Tibial artery (tissue), 4 donors: Measurements from ENCODE around the gene ITGB1BP1.

Experiments
- DNase-seq, 2 donors: peaks; one replicate each; pipeline ENCODE4 v3.0.0-alpha.2; 2019
- H3K27ac ChIP-seq, 2 donors: fragments of 200-600 bp; sonication (generic) in 1 of 2; 1 replicate in 1 of 2; 2 replicates in 1 of 2; pipeline ENCODE4 v1.5.1; 2018 to 2019; ENCODE audit warnings: mild to moderate bottlenecking in 1 of 2
- H3K27me3 ChIP-seq, 2 donors: fragments of 200-600 bp; sonication (generic) in 1 of 2; one replicate each; pipeline versions ENCODE4 v1.5.1 to v1.6.0; 2016 to 2019
- H3K36me3 ChIP-seq, 3 donors: fragments of 200-600 bp; sonication (generic) in 2 of 3; one replicate each; pipeline ENCODE4 v1.5.1; 2016 to 2019; ENCODE audit warnings: mild to moderate bottlenecking in 2 of 3
- H3K4me1 ChIP-seq, 4 donors: fragments of 200-600 bp; sonication (generic) in 2 of 4; 1 replicate in 3 of 4; 2 replicates in 1 of 4; pipeline ENCODE4 v1.5.1; 2016 to 2019
- H3K4me3 ChIP-seq, 2 donors: fragments of 200-600 bp; sonication (generic) in 1 of 2; 1 replicate in 1 of 2; 2 replicates in 1 of 2; pipeline ENCODE4 v1.5.1; 2018 to 2019; ENCODE audit warnings: mild to moderate bottlenecking in 2 of 2
- H3K9me3 ChIP-seq, 3 donors: fragments of 200-600 bp; sonication (generic) in 1 of 3; one replicate each; pipeline ENCODE4 v1.5.1; 2016 to 2019
- CTCF ChIP-seq, 2 experiments: fragments of 200-600 bp in 1 of 2; fragments of 450-650 bp in 1 of 2; IDR thresholded peaks; one replicate each; pipeline ENCODE4 v1.5.1; 2017 to 2019; ENCODE audit warnings: antibody characterized with exemption in 2 of 2, mild to moderate bottlenecking in 1 of 2, moderate library complexity in 1 of 2
- intact Hi-C: fragments of 100-400 bp; cut with DNase I; formaldehyde crosslinking; loops from one replicate; pipeline ENCODE4 v1.15.0; 2023; ENCODE audit warnings: low total_unique reads

Gene ITGB1BP1

GRCh38 chr2:9465170-9465569, 41.8 kb upstream of the ITGB1BP1 start:
- no peak for TF ChIP-seq CTCF (IDR thresholded peaks at IDR 0.05)
- DNase-seq = no peak
- Histone ChIP-seq H3K27me3 (no peaks in the 10 kb centered on the region), H3K9me3 (no peaks in the 10 kb centered on the region), H3K36me3 (peaks cover 0 to 51% (median 16%) of the 10 kb centered on the region in 3 donors), H3K4me3 (no peak overlapping the region), H3K4me1 (no peaks in the 10 kb centered on the region), H3K27ac (no peak overlapping the region)
- intact Hi-C loops = no loop called here

- Histone ChIP-seq H3K36me3 (peaks cover 0 to 51% (median 15%) of the 10 kb centered on the region in 3 donors), H3K27ac (no peak overlapping the region), H3K4me3 (no peak overlapping the region), H3K4me1 (no peaks in the 10 kb centered on the region), H3K27me3 (no peaks in the 10 kb centered on the region), H3K9me3 (no peaks in the 10 kb centered on the region)
- intact Hi-C loops = no loop called here
- TF ChIP-seq CTCF (IDR thresholded peaks at IDR 0.05) = no peak
- no peak for DNase-seq
These were observed 40.3 kb upstream of the ITGB1BP1 start for GRCh38 chr2:9463698-9464034.

GRCh38 chr2:9462886-9463697, 39.8 kb upstream of the ITGB1BP1 start:
- H3K36me3 ChIP-seq = peaks cover 3 to 52% (median 15%) of the 10 kb centered on the region in 3 donors
- intact Hi-C loops = no loop called here
- H3K4me3 ChIP-seq = no peak overlapping the region
- no peak overlapping the region for H3K27ac ChIP-seq
- no peaks in the 10 kb centered on the region for H3K4me1 ChIP-seq
- TF ChIP-seq CTCF (IDR thresholded peaks at IDR 0.05) = no peak
- H3K27me3 ChIP-seq = no peaks in the 10 kb centered on the region
- DNase-seq = no peak
- H3K9me3 ChIP-seq = no peaks in the 10 kb centered on the region

- H3K36me3 ChIP-seq = peaks cover 11 to 50% (median 11%) of the 10 kb centered on the region in 3 donors
- no peak overlapping the region for H3K4me3 ChIP-seq
- intact Hi-C loops = no loop called here
- TF ChIP-seq CTCF (IDR thresholded peaks at IDR 0.05) = no peak
- no peak for DNase-seq
- no peaks in the 10 kb centered on the region for H3K4me1 ChIP-seq
- no peaks in the 10 kb centered on the region for H3K27me3 ChIP-seq
- H3K9me3 ChIP-seq = no peaks in the 10 kb centered on the region
- H3K27ac ChIP-seq = no peak overlapping the region
These were observed 39.0 kb upstream of the ITGB1BP1 start for GRCh38 chr2:9462313-9462712.

- no peak for TF ChIP-seq CTCF (IDR thresholded peaks at IDR 0.05)
- intact Hi-C loops = no loop called here
- H3K4me3 ChIP-seq = no peak overlapping the region
- no peaks in the 10 kb centered on the region for H3K27me3 ChIP-seq
- no peak for DNase-seq
- peaks cover 11 to 48% (median 12%) of the 10 kb centered on the region in 3 donors for H3K36me3 ChIP-seq
- no peaks in the 10 kb centered on the region for H3K4me1 ChIP-seq
- no peaks in the 10 kb centered on the region for H3K9me3 ChIP-seq
- H3K27ac ChIP-seq = no peak overlapping the region
These were observed 37.8 kb upstream of the ITGB1BP1 start for GRCh38 chr2:9461079-9461478.
